Ovary (tissue), 9 donors: Measurements from ENCODE around the gene MICAL2. TPM values are rescaled to one million over a fixed set of nuclear protein-coding genes. Genes with fewer than 3 reads are reported as not detected.

ENCODE experiments used
- DNase-seq, 5 donors: peaks; one replicate each; pipeline ENCODE4 v3.0.0-alpha.2; 2019 to 2020
- H3K27ac ChIP-seq, 2 donors: fragments of 200-600 bp; one replicate each; pipeline versions ENCODE4 v1.5.1 to v1.8.0; 2019 to 2022
- H3K27me3 ChIP-seq: fragments of 200-600 bp; one replicate; pipeline ENCODE4 v1.8.0; 2022
- H3K36me3 ChIP-seq: fragments of 200-600 bp; sonication (generic); one replicate; pipeline ENCODE4 v1.5.1; 2019
- H3K4me1 ChIP-seq: one replicate; pipeline ENCODE4 v1.8.1; 2013; ENCODE audit warnings: mild to moderate bottlenecking, moderate library complexity; ENCODE audit not compliant: insufficient read depth
- H3K4me3 ChIP-seq: fragments of 200-600 bp; sonication (generic); one replicate; pipeline ENCODE4 v1.5.1; 2017
- H3K9me3 ChIP-seq, 2 donors: fragments of 200-600 bp in 1 of 2; sonication (generic) in 1 of 2; one replicate each; pipeline versions ENCODE4 v1.5.1 to v1.8.1; 2013 to 2019; ENCODE audit warnings: mild to moderate bottlenecking in 1 of 2, moderate library complexity in 1 of 2
- CTCF ChIP-seq, 3 donors: fragments of 450-650 bp in 2 of 3; fragments of 200-600 bp in 1 of 3; IDR thresholded peaks; one replicate each; pipeline versions ENCODE4 v1.5.1 to v1.8.0; 2016 to 2022; ENCODE audit warnings: antibody characterized with exemption in 3 of 3, mild to moderate bottlenecking in 1 of 3
- EP300 ChIP-seq: sonication (generic); formaldehyde crosslinking; IDR thresholded peaks from one replicate; pipeline ENCODE4 v1.6.1; 2017; ENCODE audit warnings: antibody characterized with exemption
- POLR2A ChIP-seq: fragments of 450-650 bp; IDR thresholded peaks from one replicate; pipeline ENCODE4 v1.6.1; 2017; ENCODE audit warnings: antibody characterized with exemption, mild to moderate bottlenecking, moderate library complexity
- WGBS, 3 donors: extraction: QIAGEN DNeasy Blood & Tissue Kit in 1 of 3; methylation state at CpG; one replicate each; pipeline versions ENCODE4 v1.1.5 to v1.1.7; 2013 to 2017; 5-methylcytosine and 5-hydroxymethylcytosine counted together
- intact Hi-C, 4 donors: fragments of 100-400 bp; cut with DNase I; formaldehyde crosslinking; loops; one replicate each; pipeline versions ENCODE4 v1.11.0 to v1.15.1; 2022 to 2023
- polyA plus RNA-seq, 2 donors: library from polyadenylated mRNA; stranded (reverse); fragments of 200-250 nt in 1 of 2; fragments of 350-450 nt in 1 of 2; fragmentation: Illumina TruSeq in 1 of 2; extraction: RNeasy Lipid Tissue Mini Kit (QIAGEN cat#74804) in 1 of 2; gene quantifications; one replicate each; pipeline ENCODE4 v1.2.3, GENCODE V29; 2013 to 2014
- total RNA-seq, 7 donors: library from RNA; depleted of rRNA in 2 of 7; stranded (reverse); fragments of >200 nt in 2 of 7; fragmentation: NEBNext Ultra II Directional in 3 of 7; extraction: Animal tissue kit (Norgen Biotek cat#: 25700) in 3 of 7; gene quantifications; one replicate each; pipeline versions ENCODE4 v1.1.0 to v1.2.4, GENCODE V29; 2016 to 2023
- donor health status: DM: no; HTN: no; CAD: no; lungs with moderate emphysema.
- donor health status: DM: no; HTN: no; CAD: no.
- donor health status: Bipolar disorder and iron deficiency.
- donor health status: DM: yes; HTN: yes; CAD: no.
- donor health status: DM: no; HTN: no; CAD: no.
- donor health status: DM: yes; HTN: yes; CAD: no.

The MICAL2 gene
- total and polyA plus RNA-seq, 9 donors = 10.7 to 73.6 (median 32.5) TPM

- no peaks in the 10 kb centered on the region for H3K27me3 ChIP-seq
- TF ChIP-seq CTCF (IDR thresholded peaks at IDR 0.05) = no peak
- no peak for TF ChIP-seq POLR2A
- TF ChIP-seq EP300 = no peak
- DNase-seq = peak in 1 of 5 donors; percentile 45
- H3K36me3 ChIP-seq = no peaks in the 10 kb centered on the region
- peaks cover 14% of the 10 kb centered on the region for H3K4me1 ChIP-seq
- intact Hi-C loops = no loop called here
- peak overlapping the region; percentile 27 to 35 for H3K27ac ChIP-seq
- 37 to 45% (median 37%) methylated on average over 18 of the region's 18 CpGs for WGBS, 3 donors
- H3K9me3 ChIP-seq = no peaks in the 10 kb centered on the region
- no peak overlapping the region for H3K4me3 ChIP-seq
Observed at GRCh38 chr11:12200991-12201985, 90.9 kb downstream of the MICAL2 start.

- H3K27ac ChIP-seq = no peak overlapping the region
- no peak overlapping the region for H3K4me3 ChIP-seq
- H3K36me3 ChIP-seq = no peaks in the 10 kb centered on the region
- no peak for DNase-seq
- TF ChIP-seq EP300 (no peak), CTCF (IDR thresholded peaks at IDR 0.05) (no peak), POLR2A (no peak)
- no peaks in the 10 kb centered on the region for H3K27me3 ChIP-seq
- 90 to 97% (median 97%) methylated on average over 7 of the region's 7 CpGs for WGBS, 3 donors
- intact Hi-C loops = no loop called here
- H3K4me1 ChIP-seq = peaks cover 14% of the 10 kb centered on the region
- no peaks in the 10 kb centered on the region for H3K9me3 ChIP-seq
Observed at GRCh38 chr11:12202661-12203310, 92.4 kb downstream of the MICAL2 start.

- WGBS, 3 donors = 100% methylated on average over 1 of the region's 1 CpG
- no peaks in the 10 kb centered on the region for H3K27me3 ChIP-seq
- no peak overlapping the region for H3K27ac ChIP-seq
- TF ChIP-seq EP300 (no peak), CTCF (IDR thresholded peaks at IDR 0.05) (no peak), POLR2A (no peak)
- intact Hi-C loops = no loop called here
- H3K4me1 ChIP-seq = peaks cover 14% of the 10 kb centered on the region
- no peak for DNase-seq
- H3K36me3 ChIP-seq = no peaks in the 10 kb centered on the region
- no peaks in the 10 kb centered on the region for H3K9me3 ChIP-seq
- H3K4me3 ChIP-seq = no peak overlapping the region
Observed at GRCh38 chr11:12204506-12204905, 94.1 kb downstream of the MICAL2 start.

GRCh38 chr11:12205330-12205729, 94.9 kb downstream of the MICAL2 start:
- H3K36me3 ChIP-seq = no peaks in the 10 kb centered on the region
- no peak for DNase-seq
- H3K4me3 ChIP-seq = no peak overlapping the region
- peaks cover 12% of the 10 kb centered on the region for H3K4me1 ChIP-seq
- H3K9me3 ChIP-seq = no peaks in the 10 kb centered on the region
- no peaks in the 10 kb centered on the region for H3K27me3 ChIP-seq
- H3K27ac ChIP-seq = no peak overlapping the region
- intact Hi-C loops = no loop called here
- no peak for TF ChIP-seq EP300
- TF ChIP-seq CTCF (IDR thresholded peaks at IDR 0.05) = no peak
- no peak for TF ChIP-seq POLR2A
